K562 (cell line): ENCODE measurements around the gene SLC22A23. TPM values are rescaled to one million over a fixed set of nuclear protein-coding genes. Genes with fewer than 3 reads are reported as not detected.
A peak's percentile ranks its signal among the peaks of the same experiment; 100 is the strongest.

Experiments used
- CBX2 ChIP-seq: fragments of 200-600 bp; sonication (generic); IDR thresholded peaks from one replicate; pipeline ENCODE4 v1.6.1; 2012; ENCODE audit warnings: mild to moderate bottlenecking, low read length, inconsistent platforms; ENCODE audit not compliant: insufficient read depth, poor library complexity, severe bottlenecking
- CHCHD3 ChIP-seq: fragments of 250-450 bp; sonication (Bioruptor Pico); IDR thresholded peaks from 2 replicates; pipeline ENCODE4 v2.1.2; 2022; ENCODE audit warnings: mild to moderate bottlenecking
- CREBBP ChIP-seq: IDR thresholded peaks from one replicate; pipeline ENCODE4 v1.6.1; 2012; ENCODE audit warnings: low read depth, mild to moderate bottlenecking, control low read depth, inconsistent platforms, low read length
- FOXA1 ChIP-seq: fragments of 450-650 bp; IDR thresholded peaks from 2 replicates; pipeline ENCODE4 v1.6.1; 2016; ENCODE audit warnings: mild to moderate bottlenecking, borderline replicate concordance
- HMGN3 ChIP-seq: IDR thresholded peaks from 2 replicates; pipeline ENCODE4 v1.6.1; 2011; ENCODE audit warnings: borderline replicate concordance, low read depth, mild to moderate bottlenecking, mixed read lengths, low read length; ENCODE audit not compliant: insufficient read length; ENCODE audit errors: extremely low read depth
- MAFG ChIP-seq: fragments of 450-650 bp; conservative IDR thresholded peaks from 2 replicates; pipeline ENCODE4 v1.6.1; 2016; ENCODE audit warnings: missing genetic modification characterization, missing compliant biosample characterization
- NCOR1 ChIP-seq: fragments of 450-650 bp; IDR thresholded peaks from 2 replicates; pipeline ENCODE4 v1.6.1; 2016; ENCODE audit warnings: mild to moderate bottlenecking, moderate library complexity
- PCBP2 ChIP-seq: fragments of 200-400 bp; formaldehyde crosslinking; IDR thresholded peaks from 2 replicates; pipeline ENCODE4 v1.6.1; 2018; ENCODE audit warnings: low read length, low read depth, mild to moderate bottlenecking, moderate library complexity; ENCODE audit not compliant: poor library complexity, severe bottlenecking
- POLR3A ChIP-seq: IDR thresholded peaks from 2 replicates; pipeline ENCODE4 v1.6.1; 2011; ENCODE audit warnings: borderline replicate concordance, mild to moderate bottlenecking, moderate library complexity; ENCODE audit not compliant: insufficient read length, insufficient read depth; ENCODE audit errors: extremely low read depth
- SOX6 ChIP-seq: fragments of 450-650 bp; IDR thresholded peaks from 2 replicates; pipeline ENCODE4 v1.6.1; 2014; ENCODE audit warnings: mild to moderate bottlenecking
- TOE1 ChIP-seq, 2 experiments: fragments of 450-650 bp in 1 of 2; sonication (generic) in 1 of 2; formaldehyde crosslinking in 1 of 2; IDR thresholded peaks; 2 replicates each; pipeline versions ENCODE4 v1.7.1 to v1.8.0; 2016 to 2022; ENCODE audit warnings: borderline replicate concordance in 2 of 2, mild to moderate bottlenecking in 2 of 2, antibody characterized with exemption in 1 of 2, inconsistent platforms in 1 of 2, low read depth in 1 of 2, missing genetic modification reagents in 1 of 2, moderate library complexity in 1 of 2
- XRCC5 ChIP-seq: fragments of 200-400 bp; formaldehyde crosslinking; IDR thresholded peaks from 2 replicates; pipeline ENCODE4 v1.6.1; 2017; ENCODE audit warnings: low read depth, mild to moderate bottlenecking, low read length
- polyA plus RNA-seq, 8 experiments: library from polyadenylated mRNA; depleted of rRNA in 4 of 8; stranded (reverse) in 5 of 8; unstranded in 3 of 8; fragments of >200 nt; fragmentation: Nextera tagmentation in 2 of 8; fragmentation: Illumina TruSeq in 1 of 8; extraction: Ambion mirVana in 2 of 8; extraction: Trizol in 1 of 8; gene quantifications; 2 replicates each; pipeline versions ENCODE4 v1.2.1 to v1.2.3, GENCODE V29; 2011 to 2014; ENCODE audit warnings: inconsistent platforms in 1 of 8, missing spikeins in 1 of 8
- total RNA-seq, 7 experiments: library from RNA; depleted of rRNA in 6 of 7; stranded (reverse); fragments of >200 nt in 6 of 7; fragmentation: Illumina TruSeq in 2 of 7; extraction: Trizol in 2 of 7; gene quantifications; 2 replicates each; pipeline versions ENCODE4 v1.2.1 to v1.2.3, GENCODE V29; 2011 to 2021; ENCODE audit warnings: low replicate concordance in 1 of 7
- TF ChIP-seq, protein P1 (sequence below): fragments of 200-800 bp; sonication (Bioruptor generic); IDR thresholded peaks from 2 replicates; pipeline ENCODE4 v1.6.1; 2017; ENCODE audit warnings: missing genetic modification characterization, missing compliant biosample characterization
- TF ChIP-seq, protein P2 (sequence below): fragments of 200-800 bp; sonication (Bioruptor generic); IDR thresholded peaks from 2 replicates; pipeline ENCODE4 v1.6.1; 2017; ENCODE audit warnings: missing genetic modification characterization, missing compliant biosample characterization
- TF ChIP-seq, protein P3 (sequence below), 2 experiments: fragments of 200-800 bp in 1 of 2; sonication (Bioruptor generic) in 1 of 2; sonication (generic) in 1 of 2; formaldehyde crosslinking in 1 of 2; IDR thresholded peaks in 1 of 2; conservative IDR thresholded peaks in 1 of 2; 2 replicates each; pipeline versions ENCODE4 v1.5.0 to v1.6.1; 2016 to 2020; ENCODE audit warnings: missing compliant biosample characterization in 1 of 2, missing genetic modification characterization in 1 of 2, missing genetic modification reagents in 1 of 2

SLC22A23 gene
- total and polyA plus RNA-seq, 9 of the 15 experiments (the other 6 are each of a cell fraction or from before 2014, with no cell fraction given): 0.30 to 8.7 (median 2.5) TPM

DNA sequence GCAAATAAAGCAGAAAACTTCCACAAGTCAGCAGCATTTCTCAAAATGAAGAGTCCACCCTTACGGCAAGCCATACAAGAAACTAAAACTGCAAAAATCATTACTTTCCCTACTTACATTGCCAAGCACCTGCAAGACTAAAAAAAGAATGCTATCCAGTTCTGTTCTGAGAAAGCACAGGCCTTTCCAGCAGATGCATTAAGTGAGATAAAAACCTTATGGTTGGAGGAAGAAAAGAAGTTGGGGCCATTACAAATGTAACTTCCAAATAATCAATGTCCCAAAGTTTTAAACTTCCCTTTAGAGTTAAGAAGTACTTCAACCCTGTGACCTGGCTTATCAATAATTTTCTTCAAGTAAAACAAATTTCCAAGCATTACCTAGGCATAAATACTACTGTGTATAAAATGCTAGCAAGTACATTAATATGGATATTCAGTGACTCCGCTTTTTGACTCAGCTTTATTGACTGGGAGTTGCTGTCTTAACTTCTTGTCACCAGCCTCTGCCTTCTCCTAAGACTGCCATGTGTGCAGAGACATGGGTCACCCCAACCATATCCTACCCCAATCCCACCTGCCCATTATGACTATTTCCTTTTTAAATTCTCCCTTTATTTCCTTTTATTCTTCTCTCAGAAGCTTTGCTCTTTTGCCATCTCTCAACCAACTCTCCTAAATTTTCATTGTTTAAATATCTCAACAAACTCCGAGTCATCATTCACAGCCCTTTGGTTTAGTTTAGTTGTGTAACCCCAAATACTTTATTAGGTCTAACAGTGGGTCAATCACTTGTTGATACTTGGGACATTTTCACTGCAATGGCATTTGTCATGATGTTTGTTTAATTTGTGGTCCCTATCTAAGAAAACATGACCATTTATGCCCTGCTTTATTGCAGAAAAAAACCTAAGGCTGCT, 49.7 kb downstream of the SLC22A23 start (continued):
- TF ChIP-seq MAFG (peak; percentile 35; the same call in 1 of the 2 replicates), PCBP2 (no peak), NCOR1 (peak; percentile 78), TOE1 (IDR thresholded peaks at IDR 0.05; ENCODE audit: borderline replicate concordance) (no peak), TOE1 (CRISPR knock-in tag; IDR thresholded peaks at IDR 0.05; ENCODE audit: borderline replicate concordance, low read depth) (no peak), XRCC5 (no peak), CHCHD3 (0 out of 2 replicates have a peak, but pooled peaks have one; percentile 7), FOXA1 (no peak), HMGN3 (no peak), SOX6 (peak; percentile 59), POLR3A (no peak), CBX2 (no peak), CREBBP (no peak)
- TF ChIP-seq, protein P1, sequence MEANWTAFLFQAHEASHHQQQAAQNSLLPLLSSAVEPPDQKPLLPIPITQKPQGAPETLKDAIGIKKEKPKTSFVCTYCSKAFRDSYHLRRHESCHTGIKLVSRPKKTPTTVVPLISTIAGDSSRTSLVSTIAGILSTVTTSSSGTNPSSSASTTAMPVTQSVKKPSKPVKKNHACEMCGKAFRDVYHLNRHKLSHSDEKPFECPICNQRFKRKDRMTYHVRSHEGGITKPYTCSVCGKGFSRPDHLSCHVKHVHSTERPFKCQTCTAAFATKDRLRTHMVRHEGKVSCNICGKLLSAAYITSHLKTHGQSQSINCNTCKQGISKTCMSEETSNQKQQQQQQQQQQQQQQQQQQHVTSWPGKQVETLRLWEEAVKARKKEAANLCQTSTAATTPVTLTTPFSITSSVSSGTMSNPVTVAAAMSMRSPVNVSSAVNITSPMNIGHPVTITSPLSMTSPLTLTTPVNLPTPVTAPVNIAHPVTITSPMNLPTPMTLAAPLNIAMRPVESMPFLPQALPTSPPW (CRISPR knock-in tag): no peak
- TF ChIP-seq, protein P2, sequence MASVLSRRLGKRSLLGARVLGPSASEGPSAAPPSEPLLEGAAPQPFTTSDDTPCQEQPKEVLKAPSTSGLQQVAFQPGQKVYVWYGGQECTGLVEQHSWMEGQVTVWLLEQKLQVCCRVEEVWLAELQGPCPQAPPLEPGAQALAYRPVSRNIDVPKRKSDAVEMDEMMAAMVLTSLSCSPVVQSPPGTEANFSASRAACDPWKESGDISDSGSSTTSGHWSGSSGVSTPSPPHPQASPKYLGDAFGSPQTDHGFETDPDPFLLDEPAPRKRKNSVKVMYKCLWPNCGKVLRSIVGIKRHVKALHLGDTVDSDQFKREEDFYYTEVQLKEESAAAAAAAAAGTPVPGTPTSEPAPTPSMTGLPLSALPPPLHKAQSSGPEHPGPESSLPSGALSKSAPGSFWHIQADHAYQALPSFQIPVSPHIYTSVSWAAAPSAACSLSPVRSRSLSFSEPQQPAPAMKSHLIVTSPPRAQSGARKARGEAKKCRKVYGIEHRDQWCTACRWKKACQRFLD (CRISPR knock-in tag): 0 out of 2 replicates have a peak, but pooled peaks have one; percentile 64
- TF ChIP-seq, protein P3, sequence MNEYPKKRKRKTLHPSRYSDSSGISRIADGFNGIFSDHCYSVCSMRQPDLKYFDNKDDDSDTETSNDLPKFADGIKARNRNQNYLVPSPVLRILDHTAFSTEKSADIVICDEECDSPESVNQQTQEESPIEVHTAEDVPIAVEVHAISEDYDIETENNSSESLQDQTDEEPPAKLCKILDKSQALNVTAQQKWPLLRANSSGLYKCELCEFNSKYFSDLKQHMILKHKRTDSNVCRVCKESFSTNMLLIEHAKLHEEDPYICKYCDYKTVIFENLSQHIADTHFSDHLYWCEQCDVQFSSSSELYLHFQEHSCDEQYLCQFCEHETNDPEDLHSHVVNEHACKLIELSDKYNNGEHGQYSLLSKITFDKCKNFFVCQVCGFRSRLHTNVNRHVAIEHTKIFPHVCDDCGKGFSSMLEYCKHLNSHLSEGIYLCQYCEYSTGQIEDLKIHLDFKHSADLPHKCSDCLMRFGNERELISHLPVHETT (CRISPR knock-in tag; conservative IDR thresholded peaks at IDR 0.05 in 1 of 2, IDR thresholded peaks at IDR 0.05 in 1 of 2): 0 out of 4 replicates have a peak, but pooled peaks of 1 of the 2 experiments have one; percentile 38
